ENCODE measurements around the gene ZCCHC14. TPM values are rescaled to one million over a fixed set of nuclear protein-coding genes. Genes with fewer than 3 reads are reported as not detected.
"Not testable (repeated sequence)": the region's sequence is repeated elsewhere in the genome, so short reads cannot be mapped to it uniquely, and the experiment has no call there.

The ZCCHC14 gene
- total RNA-seq, 1 donor from 2014 or later: 19.0 TPM

GRCh38 chr16:87366288-87366687 lies 126.5 kb downstream of the ZCCHC14 start:
- DNase-seq (ENCODE audit: low read depth): no peak
- Mint-ChIP-seq H3K4me1 (ENCODE audit: low read depth, unreplicated experiment) (peaks cover 6% of the 10 kb centered on the region), H3K9me3 (ENCODE audit: unreplicated experiment) (no peaks in the 10 kb centered on the region), H3K27ac (ENCODE audit: unreplicated experiment) (no peak overlapping the region), H3K4me3 (ENCODE audit: unreplicated experiment) (no peak overlapping the region), H3K36me3 (ENCODE audit: low read depth, unreplicated experiment) (peaks cover 6% of the 10 kb centered on the region), H3K27me3 (ENCODE audit: low read depth, unreplicated experiment) (no peaks in the 10 kb centered on the region)
- FAIRE-seq: no peak
- H3K4me1 ChIP-seq (ENCODE audit: insufficient read depth, low read length): no peaks in the 10 kb centered on the region
- H3K4me2 ChIP-seq (ENCODE audit: low read length): no peak overlapping the region
- H4K20me1 ChIP-seq (ENCODE audit: insufficient read depth, low read length): peaks cover 87% of the 10 kb centered on the region
- no peak overlapping the region for H3K27ac ChIP-seq (ENCODE audit: low read depth, low read length)
- no peaks in the 10 kb centered on the region for H3K27me3 ChIP-seq (ENCODE audit: insufficient read depth, low read length)
- H3K4me3 ChIP-seq (ENCODE audit: insufficient read depth, low read depth, low read length): no peak overlapping the region
- no peaks in the 10 kb centered on the region for H3K9me3 ChIP-seq (ENCODE audit: insufficient read depth, low read depth, low read length)
- peaks cover 84% of the 10 kb centered on the region for H3K79me2 ChIP-seq (ENCODE audit: insufficient read depth, low read length)
- TF ChIP-seq EZH2 (IDR thresholded peaks at IDR 0.05; ENCODE audit: insufficient read depth, low read length): no peak
- TF ChIP-seq CTCF (IDR thresholded peaks at IDR 0.05; ENCODE audit: insufficient read depth, low read depth, low read length): no peak
- H3K36me3 ChIP-seq (ENCODE audit: insufficient read depth, low read length): no peaks in the 10 kb centered on the region
- no peak overlapping the region for H2AFZ ChIP-seq (ENCODE audit: low read depth, low read length)
- no peak overlapping the region for H3K9ac ChIP-seq (ENCODE audit: low read length)

GRCh38 chr16:87365021-87365713 lies 127.7 kb downstream of the ZCCHC14 start:
- DNase-seq (ENCODE audit: low read depth) (no peak), FAIRE-seq (no peak)
- H4K20me1 ChIP-seq (ENCODE audit: insufficient read depth, low read length): peaks cover 84% of the 10 kb centered on the region
- no peak overlapping the region for H2AFZ ChIP-seq (ENCODE audit: low read depth, low read length)
- Mint-ChIP-seq H3K9me3 (ENCODE audit: unreplicated experiment) (no peaks in the 10 kb centered on the region), H3K27me3 (ENCODE audit: low read depth, unreplicated experiment) (no peaks in the 10 kb centered on the region), H3K4me3 (ENCODE audit: unreplicated experiment) (no peak overlapping the region), H3K36me3 (ENCODE audit: low read depth, unreplicated experiment) (peaks cover 11% of the 10 kb centered on the region), H3K27ac (ENCODE audit: unreplicated experiment) (no peak overlapping the region), H3K4me1 (ENCODE audit: low read depth, unreplicated experiment) (peaks cover 6% of the 10 kb centered on the region)
- no peaks in the 10 kb centered on the region for H3K27me3 ChIP-seq (ENCODE audit: insufficient read depth, low read length)
- H3K9me3 ChIP-seq (ENCODE audit: insufficient read depth, low read depth, low read length): no peaks in the 10 kb centered on the region
- TF ChIP-seq CTCF (IDR thresholded peaks at IDR 0.05; ENCODE audit: insufficient read depth, low read depth, low read length): no peak
- no peak for TF ChIP-seq EZH2 (IDR thresholded peaks at IDR 0.05; ENCODE audit: insufficient read depth, low read length)
- H3K4me2 ChIP-seq (ENCODE audit: low read length): no peak overlapping the region
- H3K4me1 ChIP-seq (ENCODE audit: insufficient read depth, low read length): no peaks in the 10 kb centered on the region
- no peak overlapping the region for H3K27ac ChIP-seq (ENCODE audit: low read depth, low read length)
- peaks cover under 1% of the 10 kb centered on the region for H3K36me3 ChIP-seq (ENCODE audit: insufficient read depth, low read length)
- no peak overlapping the region for H3K9ac ChIP-seq (ENCODE audit: low read length)
- no peak overlapping the region for H3K4me3 ChIP-seq (ENCODE audit: insufficient read depth, low read depth, low read length)
- peaks cover 83% of the 10 kb centered on the region for H3K79me2 ChIP-seq (ENCODE audit: insufficient read depth, low read length)

GRCh38 chr16:87363771-87364455 lies 128.9 kb downstream of the ZCCHC14 start:
- Histone ChIP-seq H3K4me2 (ENCODE audit: low read length) (no peak overlapping the region), H3K4me1 (ENCODE audit: insufficient read depth, low read length) (no peaks in the 10 kb centered on the region), H2AFZ (ENCODE audit: low read depth, low read length) (no peak overlapping the region), H4K20me1 (ENCODE audit: insufficient read depth, low read length) (peaks cover 80% of the 10 kb centered on the region), H3K9ac (ENCODE audit: low read length) (no peak overlapping the region), H3K9me3 (ENCODE audit: insufficient read depth, low read depth, low read length) (no peaks in the 10 kb centered on the region), H3K4me3 (ENCODE audit: insufficient read depth, low read depth, low read length) (no peak overlapping the region), H3K36me3 (ENCODE audit: insufficient read depth, low read length) (peaks cover 4% of the 10 kb centered on the region), H3K27me3 (ENCODE audit: insufficient read depth, low read length) (no peaks in the 10 kb centered on the region), H3K27ac (ENCODE audit: low read depth, low read length) (no peak overlapping the region), H3K79me2 (ENCODE audit: insufficient read depth, low read length) (peaks cover 71% of the 10 kb centered on the region)
- Mint-ChIP-seq H3K4me3 (ENCODE audit: unreplicated experiment) (no peak overlapping the region), H3K36me3 (ENCODE audit: low read depth, unreplicated experiment) (peaks cover 19% of the 10 kb centered on the region), H3K4me1 (ENCODE audit: low read depth, unreplicated experiment) (peaks cover 6% of the 10 kb centered on the region), H3K27ac (ENCODE audit: unreplicated experiment) (no peak overlapping the region), H3K9me3 (ENCODE audit: unreplicated experiment) (no peaks in the 10 kb centered on the region), H3K27me3 (ENCODE audit: low read depth, unreplicated experiment) (no peaks in the 10 kb centered on the region)
- no peak for TF ChIP-seq CTCF (IDR thresholded peaks at IDR 0.05; ENCODE audit: insufficient read depth, low read depth, low read length)
- TF ChIP-seq EZH2 (IDR thresholded peaks at IDR 0.05; ENCODE audit: insufficient read depth, low read length): no peak
- DNase-seq (ENCODE audit: low read depth): no peak
- no peak for FAIRE-seq

GRCh38 chr16:87362828-87363559 lies 129.8 kb downstream of the ZCCHC14 start:
- peaks cover 72% of the 10 kb centered on the region for H4K20me1 ChIP-seq (ENCODE audit: insufficient read depth, low read length)
- peaks cover 62% of the 10 kb centered on the region for H3K79me2 ChIP-seq (ENCODE audit: insufficient read depth, low read length)
- H3K9ac ChIP-seq (ENCODE audit: low read length); H3K27ac Mint-ChIP-seq (ENCODE audit: unreplicated experiment); H3K4me2 ChIP-seq (ENCODE audit: low read length); H3K9me3 Mint-ChIP-seq (ENCODE audit: unreplicated experiment); H3K27me3 Mint-ChIP-seq (ENCODE audit: low read depth, unreplicated experiment); H3K27me3 ChIP-seq (ENCODE audit: insufficient read depth, low read length); DNase-seq (ENCODE audit: low read depth); H3K4me1 Mint-ChIP-seq (ENCODE audit: low read depth, unreplicated experiment); H3K36me3 ChIP-seq (ENCODE audit: insufficient read depth, low read length); H3K4me3 ChIP-seq (ENCODE audit: insufficient read depth, low read depth, low read length); FAIRE-seq; H3K4me3 Mint-ChIP-seq (ENCODE audit: unreplicated experiment); H3K4me1 ChIP-seq (ENCODE audit: insufficient read depth, low read length); H3K9me3 ChIP-seq (ENCODE audit: insufficient read depth, low read depth, low read length); H3K27ac ChIP-seq (ENCODE audit: low read depth, low read length); H2AFZ ChIP-seq (ENCODE audit: low read depth, low read length): not testable (repeated sequence)
- peaks cover 21% of the 10 kb centered on the region for H3K36me3 Mint-ChIP-seq (ENCODE audit: low read depth, unreplicated experiment)
